ENCODE results near the gene TMEM132A.
"Not testable (repeated sequence)": the region's sequence is repeated elsewhere in the genome, so short reads cannot be mapped to it uniquely, and the experiment has no call there.

TMEM132A gene

GRCh38 chr11:60905551-60906113 lies 18.6 kb upstream of the TMEM132A start:
- no peak for DNase-seq

DNA sequence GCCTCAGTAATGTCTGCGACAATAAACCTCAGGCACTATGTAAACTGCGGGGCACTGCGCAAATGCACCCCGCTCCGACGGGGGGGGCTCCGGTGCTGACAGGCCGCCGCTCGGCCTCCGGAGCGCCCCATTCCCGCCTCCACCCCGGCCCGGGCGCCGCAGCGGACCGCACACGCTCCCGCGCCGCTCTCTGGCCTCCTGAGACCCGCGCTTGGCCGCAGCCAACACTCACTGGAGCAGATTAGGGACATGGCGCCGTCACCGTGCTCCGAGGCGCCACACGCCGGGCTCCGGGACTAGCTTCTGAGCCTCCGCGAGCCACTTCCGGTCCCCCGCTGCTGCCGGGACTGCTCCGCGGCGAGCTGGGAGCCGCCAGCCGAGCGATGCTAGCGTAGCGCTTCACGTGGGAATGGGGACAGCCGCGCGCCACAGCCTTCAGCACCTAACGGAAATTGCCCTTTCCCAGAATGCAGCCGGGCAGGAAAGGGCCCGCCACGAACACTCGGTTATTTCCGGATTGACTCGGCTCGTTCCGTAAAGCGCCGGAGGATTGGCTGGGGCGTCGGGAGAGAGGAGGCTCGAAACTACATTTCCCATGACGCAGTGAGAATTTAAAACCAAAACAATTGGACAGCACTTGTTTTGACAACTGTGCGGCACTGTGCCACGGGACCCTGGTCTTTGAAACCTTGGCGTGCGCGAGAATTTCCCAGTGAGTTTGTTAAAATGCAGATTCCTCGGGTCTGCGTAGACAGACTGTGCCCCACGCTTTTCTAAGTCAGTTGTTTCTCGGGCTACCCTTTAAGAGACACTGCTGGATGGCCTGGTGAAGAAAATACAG lies 17.9 kb upstream of the TMEM132A start, which contains the start of gene PRPF19:
Gene PRPF19, minus strand, starts transcription at position 454 of the 841 bp plus-strand sequence. Its CDS starts 203 bp downstream, at position 251.
- peak; percentile 88 for DNase-seq

- DNase-seq, result no peak
These were observed 15.5 kb upstream of the TMEM132A start for GRCh38 chr11:60908803-60909202.

DNA sequence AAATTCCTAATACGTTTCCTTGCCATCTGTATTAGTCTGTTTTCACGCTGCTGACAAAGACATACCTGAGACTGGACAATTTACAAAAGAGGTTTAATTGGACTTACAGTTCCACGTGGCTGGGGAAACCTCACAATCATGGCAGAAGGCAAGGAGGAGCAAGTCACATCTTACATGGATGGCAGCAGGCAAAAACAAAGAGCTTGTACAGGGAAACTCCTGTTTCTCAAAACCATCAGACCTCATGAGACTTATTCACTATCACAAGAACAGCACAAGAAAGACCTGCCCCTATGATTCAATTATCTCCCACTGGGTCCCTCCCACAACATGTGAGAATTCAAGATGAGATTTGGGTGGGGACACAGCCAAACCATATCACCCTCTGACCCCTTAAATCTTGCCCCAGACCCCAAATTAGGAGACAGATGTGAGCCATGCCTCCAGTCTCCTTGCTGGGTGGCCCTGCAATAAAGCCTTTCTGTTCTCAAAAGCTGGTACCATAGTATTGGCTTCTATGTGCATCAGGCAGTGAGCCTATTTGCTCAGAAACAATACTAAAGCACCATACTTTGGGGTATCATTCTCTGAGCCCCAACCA lies 14.5 kb upstream of the TMEM132A start:
- DNase-seq, result not testable (repeated sequence)

- no peak for DNase-seq
These were observed 14.0 kb upstream of the TMEM132A start for GRCh38 chr11:60910281-60910687.

GRCh38 chr11:60910711-60911380 lies 13.4 kb upstream of the TMEM132A start:
- no peak for DNase-seq

DNA sequence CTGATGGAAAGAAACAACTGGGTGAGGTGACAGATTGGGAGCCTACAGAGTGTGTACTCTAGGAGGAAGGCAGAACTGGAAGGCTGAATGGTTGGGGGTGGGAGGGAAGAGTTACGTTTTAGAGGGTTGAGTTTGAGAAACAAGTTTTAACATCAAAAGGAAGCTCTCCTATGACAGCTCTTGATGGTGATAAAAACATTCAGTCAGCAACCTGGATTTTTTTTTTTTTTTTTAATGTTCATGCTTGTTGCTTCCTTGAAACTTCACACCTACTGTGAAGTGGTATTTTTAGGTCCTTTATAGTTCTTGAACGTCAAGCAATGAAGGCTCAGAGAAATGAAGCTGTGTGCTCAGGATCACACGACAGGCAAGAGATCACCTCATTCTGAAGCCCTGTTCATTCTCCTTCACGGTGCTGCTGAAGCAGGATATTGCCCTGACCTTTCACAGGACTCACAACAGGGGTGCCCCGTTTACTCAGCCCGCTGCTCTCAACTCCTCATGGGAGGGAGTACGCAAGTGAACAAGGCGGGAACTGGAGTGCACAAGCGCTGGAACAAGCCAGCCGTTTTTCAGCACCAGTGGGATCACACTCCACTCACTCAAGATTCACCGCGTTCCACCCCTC lies 11.9 kb upstream of the TMEM132A start:
- DNase-seq, result no peak

- DNase-seq, result no peak
These were observed 11.3 kb upstream of the TMEM132A start for GRCh38 chr11:60912851-60913528.

GRCh38 chr11:60913793-60914632 lies 10.2 kb upstream of the TMEM132A start, which contains the start of gene TMEM109:
TSS of gene TMEM109 (plus strand) at chr11:60914158. CDS start at chr11:60919694, 5,536 bp downstream.
- peak; percentile 59 for DNase-seq

GRCh38 chr11:60914633-60915247 lies 9.5 kb upstream of the TMEM132A start:
- no peak for DNase-seq

GRCh38 chr11:60915248-60915914 lies 8.9 kb upstream of the TMEM132A start:
- DNase-seq, result no peak

GRCh38 chr11:60916669-60917206 lies 7.5 kb upstream of the TMEM132A start:
- DNase-seq, result no peak

DNA sequence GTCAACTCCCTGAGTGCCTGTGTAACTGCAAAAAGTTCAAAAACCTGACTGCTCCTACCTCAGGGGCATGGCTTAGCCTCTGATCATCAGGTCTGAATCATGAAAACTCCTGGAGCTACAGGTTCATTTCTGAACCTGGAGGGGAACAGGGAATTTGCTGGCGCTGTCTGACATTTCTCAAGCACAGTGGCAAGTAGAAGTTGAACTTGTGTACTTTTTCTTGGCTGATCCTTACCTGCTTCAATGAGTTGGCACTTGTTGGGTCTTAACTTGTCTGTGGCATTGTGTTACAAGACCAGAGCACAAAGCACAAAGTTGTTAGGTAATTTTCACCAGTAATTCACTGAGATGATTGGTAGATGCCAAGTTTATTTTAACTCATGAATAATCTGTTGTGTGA lies 7.0 kb upstream of the TMEM132A start:
- no peak for DNase-seq

GRCh38 chr11:60918251-60918938 lies 5.9 kb upstream of the TMEM132A start:
- no peak for DNase-seq

GRCh38 chr11:60918939-60919265 lies 5.4 kb upstream of the TMEM132A start:
- DNase-seq, result no peak

DNA sequence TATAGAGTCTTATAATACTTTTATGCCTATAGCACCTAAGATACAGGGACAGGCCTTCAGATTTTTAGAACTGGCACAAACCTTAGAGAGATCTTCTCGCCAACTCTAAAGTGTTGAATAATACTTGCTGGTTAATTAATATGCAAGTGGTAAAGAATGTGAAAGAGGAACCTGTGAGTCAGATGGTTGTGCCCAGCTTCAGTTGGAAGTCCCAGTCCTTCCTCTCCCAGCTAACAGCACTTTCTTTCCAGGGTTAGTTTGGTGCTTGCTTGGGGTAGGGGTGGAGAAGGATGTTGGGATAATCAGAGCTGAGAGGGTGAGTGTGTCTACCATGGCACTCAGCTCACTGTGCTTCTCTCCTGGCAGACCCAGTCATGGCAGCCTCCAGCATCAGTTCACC lies 4.9 kb upstream of the TMEM132A start:
- DNase-seq, result no peak

DNA sequence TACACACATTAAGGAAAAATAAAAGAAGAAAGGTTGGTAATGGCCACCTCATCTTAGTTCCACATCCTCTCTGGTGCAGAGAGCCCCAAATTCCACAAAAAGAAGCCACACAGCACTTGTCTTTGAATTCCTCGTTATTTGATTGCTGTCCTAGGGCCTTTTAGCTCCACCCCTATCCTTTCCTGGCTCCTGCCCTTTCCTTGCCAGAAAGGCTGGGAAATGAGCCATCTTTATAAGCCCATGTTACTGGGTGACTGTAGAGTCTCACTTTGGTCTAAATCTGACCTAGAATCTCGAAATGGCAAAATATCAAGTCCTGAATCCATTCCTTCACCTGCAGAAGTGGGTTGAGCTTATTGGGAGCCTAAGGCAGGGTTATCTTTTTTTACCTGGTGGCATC lies 4.3 kb upstream of the TMEM132A start:
- DNase-seq, result no peak

DNA sequence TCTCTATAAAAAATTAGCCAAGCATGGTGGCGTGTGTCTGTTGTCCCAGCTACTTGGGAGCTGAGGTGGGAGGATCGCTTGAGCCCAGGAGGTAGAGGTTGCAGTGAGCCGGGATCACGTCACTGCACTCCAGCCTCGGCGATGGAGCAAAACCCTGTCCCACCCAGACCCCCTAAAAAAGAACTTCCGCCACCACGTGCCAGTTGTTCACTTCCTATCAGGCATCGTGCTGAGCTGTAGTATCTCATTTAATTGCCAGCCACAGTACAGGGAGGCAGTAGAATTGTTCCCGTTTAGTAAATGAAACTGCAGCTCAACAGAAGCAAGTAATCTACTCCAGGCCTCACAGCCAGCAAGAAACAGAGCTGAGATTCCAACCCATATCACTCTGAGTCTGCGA lies 3.0 kb upstream of the TMEM132A start:
- DNase-seq, result no peak

GRCh38 chr11:60921777-60922335 lies 2.4 kb upstream of the TMEM132A start:
- DNase-seq, result no peak
